Activated CD4-positive, alpha-beta T cell treated with anti-CD3 and anti-CD28 coated beads for 24 hours (primary cell): ENCODE measurements around the gene LRRC26.

Source experiments
- DNase-seq, 2 donors: peaks; one replicate each; pipeline ENCODE4 v3.0.0-alpha.2; 2020; ENCODE audit warnings: low read depth in 2 of 2

The LRRC26 gene, protein sequence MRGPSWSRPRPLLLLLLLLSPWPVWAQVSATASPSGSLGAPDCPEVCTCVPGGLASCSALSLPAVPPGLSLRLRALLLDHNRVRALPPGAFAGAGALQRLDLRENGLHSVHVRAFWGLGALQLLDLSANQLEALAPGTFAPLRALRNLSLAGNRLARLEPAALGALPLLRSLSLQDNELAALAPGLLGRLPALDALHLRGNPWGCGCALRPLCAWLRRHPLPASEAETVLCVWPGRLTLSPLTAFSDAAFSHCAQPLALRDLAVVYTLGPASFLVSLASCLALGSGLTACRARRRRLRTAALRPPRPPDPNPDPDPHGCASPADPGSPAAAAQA

DNA sequence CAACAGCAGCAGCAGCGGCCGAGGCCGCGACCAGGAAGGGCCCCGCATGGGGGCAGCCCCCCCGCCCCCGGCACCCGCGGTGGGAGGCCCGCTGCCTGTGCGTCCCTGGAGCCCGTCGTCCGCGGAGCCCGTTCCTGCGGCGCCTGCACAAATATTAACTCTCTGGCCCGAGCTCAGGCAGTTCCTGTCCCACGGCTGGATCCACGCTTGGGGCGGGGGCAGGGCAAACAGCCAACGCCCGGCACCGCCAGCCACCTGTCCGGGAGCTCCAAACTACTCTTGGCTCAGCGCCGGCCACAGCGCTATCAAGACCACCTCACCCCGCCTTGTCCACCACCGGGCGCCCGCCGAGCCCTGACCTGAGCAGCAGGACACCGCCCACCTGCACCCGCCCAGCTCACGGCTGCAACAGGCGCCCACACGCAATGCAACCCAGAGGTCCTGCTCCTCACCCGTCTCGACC is at the start of gene LRRC26:
Gene LRRC26, minus strand, starts transcription at position 156 of the 463 bp plus-strand sequence. Its CDS starts 108 bp downstream, at position 48.
- no peak for DNase-seq

DNA sequence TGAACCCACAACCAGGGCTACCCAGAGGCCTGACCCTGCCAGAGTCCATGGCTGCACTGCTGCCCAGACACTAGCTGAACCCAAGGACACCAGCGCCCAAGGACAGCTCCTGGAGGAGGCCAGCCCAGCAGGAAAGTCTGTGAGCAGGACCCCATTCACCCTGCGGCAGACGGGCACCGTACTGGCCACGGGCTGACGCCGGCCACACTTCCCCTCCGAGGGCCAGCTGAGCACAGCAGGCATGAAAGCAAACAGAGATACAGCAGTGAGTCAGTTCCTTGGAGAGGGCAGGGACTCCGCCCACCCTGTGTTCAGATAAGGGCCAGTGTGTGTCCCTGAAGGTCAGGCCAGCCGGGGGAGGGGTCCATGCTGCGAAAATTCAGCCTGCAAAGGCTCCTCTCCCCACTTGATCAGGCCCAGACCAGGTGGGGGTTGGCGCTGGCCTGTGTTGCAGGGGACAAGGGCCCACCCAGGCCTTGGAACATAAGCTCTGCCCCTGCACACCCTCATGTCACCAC is 49.0 kb upstream of the LRRC26 start:
- DNase-seq = no peak

DNA sequence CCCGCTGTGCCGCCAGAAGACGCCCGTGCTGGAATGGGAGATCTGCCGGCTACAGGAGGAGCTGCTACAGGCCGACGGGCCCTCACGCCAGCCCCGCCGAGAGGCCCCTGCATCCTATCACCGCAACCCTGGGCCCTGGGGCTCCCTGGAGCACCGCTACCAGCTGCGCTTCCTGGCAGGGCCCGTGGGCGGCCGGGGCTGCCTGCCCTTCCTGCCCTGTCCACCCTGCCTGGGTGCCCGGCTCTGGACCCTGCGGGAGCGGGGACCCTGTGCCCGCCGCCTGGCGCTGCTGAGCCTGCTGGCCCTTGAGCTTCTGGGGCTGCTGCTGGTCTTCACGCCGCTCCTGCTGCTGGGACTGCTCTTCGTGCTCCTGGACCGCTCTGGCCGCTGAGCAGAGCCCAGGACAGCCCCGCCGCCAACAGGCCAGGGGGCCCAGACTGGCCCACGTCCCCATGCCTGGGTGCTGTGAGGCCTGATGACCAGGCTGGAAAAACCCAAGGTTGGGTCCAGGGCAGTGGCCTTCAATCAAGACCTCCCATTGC is 48.4 kb upstream of the LRRC26 start:
- no peak for DNase-seq

DNA sequence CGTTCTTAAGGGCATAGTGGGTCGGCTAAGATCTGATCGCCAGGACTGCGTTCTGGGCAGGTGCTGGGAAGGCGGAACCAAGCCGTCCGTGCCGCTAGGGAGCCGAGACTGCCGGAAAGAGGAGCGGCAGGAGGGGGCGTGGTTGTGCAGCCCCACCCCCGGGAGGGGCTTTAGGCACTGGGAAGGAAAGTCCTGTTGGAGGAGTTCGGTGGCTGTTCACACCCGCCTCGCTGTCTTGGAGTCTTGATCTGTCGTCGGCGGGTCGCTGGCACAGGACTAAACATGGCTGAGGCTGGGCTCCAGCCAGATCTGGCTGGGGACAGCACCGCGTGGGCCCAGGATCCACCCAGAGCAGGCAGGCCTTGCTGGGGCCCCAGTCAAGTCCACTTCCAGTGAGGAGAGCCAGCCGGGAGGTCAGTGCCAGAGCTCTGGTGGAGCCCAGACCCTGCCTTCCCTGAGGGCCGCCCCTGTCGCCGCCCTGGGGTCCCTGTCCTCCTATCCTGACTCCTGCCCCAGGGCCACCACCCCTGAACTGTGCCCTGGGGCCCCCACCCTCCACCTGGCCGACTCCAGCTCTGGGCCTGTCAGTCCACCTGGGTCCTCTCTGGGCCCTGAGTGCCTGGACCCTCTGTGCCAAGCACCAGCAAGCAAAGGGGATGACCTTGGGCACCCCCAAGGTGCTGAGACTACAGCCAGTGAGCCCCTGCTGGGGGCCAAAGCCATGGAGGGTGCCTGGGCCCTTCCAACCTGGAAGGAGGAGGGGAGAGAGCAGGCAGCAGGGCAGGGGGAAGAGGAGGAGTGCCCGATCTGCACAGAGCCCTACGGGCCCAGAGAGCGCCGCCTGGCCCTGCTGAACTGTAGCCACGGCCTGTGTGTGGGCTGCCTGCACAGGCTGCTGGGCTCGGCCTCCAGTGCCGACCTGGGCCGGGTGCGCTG is 47.7 kb upstream of the LRRC26 start:
- no peak for DNase-seq

DNA sequence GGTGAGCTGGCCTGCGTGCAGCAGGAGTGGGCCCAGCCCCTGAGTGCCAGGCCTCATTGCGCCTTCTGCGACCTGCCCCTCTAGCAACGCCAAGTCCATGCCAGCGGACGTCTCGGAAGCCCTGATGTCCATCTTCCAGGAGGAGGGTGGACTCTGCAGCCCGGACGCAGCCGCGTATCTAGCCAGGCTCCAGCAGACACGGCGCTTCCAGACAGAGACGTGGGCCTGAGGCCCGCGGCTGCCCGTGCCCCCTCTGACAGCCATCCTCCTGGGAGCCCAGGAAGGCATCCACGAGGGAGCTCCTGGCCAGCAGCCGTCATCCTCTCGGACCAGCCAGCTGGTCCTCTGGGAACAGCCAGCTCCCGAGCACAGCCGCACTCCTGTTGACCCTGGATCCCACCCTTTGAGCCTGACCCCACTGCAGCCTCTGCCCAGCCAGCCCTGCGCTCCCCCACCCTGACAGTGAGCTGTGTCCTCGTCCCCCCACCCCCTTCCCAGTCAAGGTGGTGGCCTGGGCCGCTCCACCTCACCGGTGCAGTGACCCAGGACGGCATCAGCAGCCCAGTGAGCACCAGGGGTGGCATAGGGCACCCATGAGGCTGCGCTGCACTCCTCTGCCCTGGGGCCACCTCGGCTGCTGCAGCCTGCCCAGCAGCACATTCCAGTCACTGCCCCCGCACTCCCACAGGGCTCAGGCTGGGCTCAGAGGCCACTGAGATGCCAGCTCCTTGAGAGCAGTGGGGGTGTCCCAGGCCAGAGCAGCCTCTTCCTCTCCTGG is 46.5 kb upstream of the LRRC26 start:
- DNase-seq = no peak

DNA sequence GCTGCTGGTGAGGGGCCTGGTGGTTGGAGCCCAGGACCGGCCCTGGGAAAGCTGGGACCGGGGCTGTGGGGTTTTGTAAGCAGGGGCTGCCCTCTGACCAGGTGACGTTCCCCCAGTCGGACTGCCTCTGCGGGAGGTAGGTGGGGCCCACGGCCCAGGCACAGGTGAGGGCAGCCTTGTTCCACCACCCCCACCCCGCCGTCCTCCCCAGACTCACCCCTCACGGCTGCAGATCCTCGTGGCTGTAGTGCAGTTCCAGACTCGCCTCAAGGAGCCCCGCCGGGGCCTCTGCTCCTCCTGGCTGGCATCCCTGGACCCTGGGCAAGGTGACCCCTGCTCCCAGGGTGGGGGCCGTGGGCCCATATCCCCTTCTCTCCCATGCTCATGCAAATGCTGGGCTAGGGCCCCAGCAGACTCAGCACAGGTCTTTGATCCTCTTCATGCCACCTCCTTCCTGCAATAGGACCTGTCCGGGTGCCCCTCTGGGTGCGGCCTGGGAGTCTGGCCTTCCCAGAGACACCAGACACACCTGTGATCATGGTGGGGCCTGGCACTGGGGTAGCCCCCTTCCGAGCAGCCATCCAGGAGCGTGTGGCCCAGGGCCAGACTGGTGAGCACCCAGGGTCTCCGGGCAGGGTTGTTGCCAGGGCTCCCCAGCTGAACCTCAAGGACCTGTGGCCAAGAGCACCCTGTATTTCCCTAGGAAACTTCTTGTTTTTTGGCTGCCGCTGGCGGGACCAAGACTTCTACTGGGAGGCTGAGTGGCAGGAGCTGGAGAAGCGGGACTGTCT is 45.5 kb upstream of the LRRC26 start:
- no peak for DNase-seq

DNA sequence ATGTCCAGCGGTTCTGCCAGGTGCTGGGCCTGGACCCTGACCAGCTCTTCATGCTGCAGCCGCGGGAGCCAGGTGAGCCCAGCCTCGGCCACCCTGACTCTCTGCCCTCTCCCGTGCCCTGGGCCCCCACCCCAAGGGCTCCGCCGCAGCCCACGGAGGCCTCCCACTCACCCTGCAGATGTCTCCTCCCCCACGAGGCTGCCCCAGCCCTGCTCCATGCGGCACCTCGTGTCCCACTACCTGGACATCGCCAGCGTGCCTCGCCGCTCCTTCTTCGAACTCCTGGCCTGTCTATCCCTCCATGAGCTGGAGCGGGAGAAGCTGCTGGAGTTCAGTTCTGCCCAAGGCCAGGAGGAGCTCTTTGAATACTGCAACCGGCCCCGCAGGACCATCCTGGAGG is 44.8 kb upstream of the LRRC26 start:
- DNase-seq = no peak

DNA sequence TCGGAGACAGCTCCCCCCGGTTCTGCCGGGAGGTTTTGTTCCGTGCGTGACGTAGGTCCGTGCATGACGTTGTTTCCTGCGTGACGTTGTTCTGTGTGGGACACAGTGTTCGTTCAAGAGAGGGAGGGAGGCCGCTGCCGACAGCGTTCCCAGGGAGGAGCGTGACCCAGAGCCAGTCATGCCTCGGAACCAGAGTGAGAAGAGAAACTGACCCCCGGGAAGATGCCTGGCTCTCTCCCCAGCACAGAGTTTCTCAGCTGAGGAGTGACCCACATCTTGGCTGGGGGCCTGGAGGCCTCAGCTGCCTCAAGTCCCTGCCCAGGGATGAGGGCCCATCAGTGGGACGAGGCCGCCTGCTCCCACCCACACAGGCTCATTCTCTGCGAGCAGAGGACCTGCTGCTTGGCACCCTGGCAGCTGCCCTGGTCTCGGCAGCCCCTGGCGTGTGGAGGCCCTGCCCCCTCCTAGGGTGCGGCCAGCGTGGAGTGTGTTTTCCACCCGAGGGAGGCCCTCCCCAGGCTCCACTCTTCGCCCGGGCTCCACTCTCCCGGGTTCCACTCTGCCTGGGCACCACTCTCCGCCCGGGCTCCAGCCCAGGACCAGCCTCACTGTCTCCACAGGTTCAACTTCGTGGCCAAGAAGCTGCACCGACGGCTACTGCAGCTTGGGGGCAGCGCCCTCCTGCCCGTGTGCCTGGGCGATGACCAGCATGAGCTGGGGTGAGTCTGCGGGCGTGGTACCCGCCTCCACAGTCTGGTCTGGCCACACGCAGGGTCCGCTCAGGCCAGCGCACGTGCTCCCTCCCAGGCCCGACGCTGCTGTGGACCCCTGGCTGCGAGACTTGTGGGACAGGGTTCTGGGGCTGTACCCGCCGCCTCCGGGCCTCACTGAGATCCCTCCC is 43.6 kb upstream of the LRRC26 start:
- no peak for DNase-seq

DNA sequence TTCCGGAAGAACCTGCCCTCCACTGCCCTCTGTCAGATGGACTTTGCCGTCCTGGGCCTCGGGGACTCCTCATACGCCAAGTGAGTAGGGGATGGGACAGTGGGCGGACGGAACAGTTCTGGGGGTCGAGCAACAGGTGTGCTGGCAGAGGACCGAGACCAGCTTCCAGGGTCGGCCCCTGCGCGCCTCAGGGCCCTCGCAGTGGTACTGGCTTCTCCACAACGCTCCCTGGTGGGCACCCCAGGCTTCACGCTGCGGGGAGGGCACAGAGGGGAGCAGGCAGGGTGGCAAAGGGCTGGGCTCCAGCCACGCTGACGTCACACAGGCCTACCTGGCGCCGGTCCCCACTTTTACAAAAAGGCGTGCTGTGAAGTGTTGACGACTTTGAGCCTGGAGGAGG is 42.7 kb upstream of the LRRC26 start:
- no peak for DNase-seq

DNA sequence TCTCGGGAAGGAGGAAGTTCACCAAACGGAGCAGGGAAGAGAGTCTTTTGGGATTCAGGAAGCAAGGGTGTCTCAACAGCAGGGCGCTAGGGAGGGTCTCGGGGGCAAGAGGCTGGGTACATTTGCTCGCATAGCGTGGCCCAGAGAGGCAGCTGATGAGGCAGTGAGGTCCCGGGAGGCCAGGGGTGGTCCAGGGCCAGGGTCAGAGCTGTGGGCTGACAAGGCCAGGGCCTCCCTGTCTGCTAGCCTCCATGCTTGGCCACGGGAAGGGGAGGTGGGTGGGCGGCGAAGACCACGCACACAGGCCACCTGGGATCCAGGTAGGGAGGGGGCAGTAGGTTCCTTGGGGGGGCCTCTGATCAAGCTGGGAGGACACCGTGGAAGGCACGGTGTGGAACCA is 41.7 kb upstream of the LRRC26 start:
- no peak for DNase-seq

DNA sequence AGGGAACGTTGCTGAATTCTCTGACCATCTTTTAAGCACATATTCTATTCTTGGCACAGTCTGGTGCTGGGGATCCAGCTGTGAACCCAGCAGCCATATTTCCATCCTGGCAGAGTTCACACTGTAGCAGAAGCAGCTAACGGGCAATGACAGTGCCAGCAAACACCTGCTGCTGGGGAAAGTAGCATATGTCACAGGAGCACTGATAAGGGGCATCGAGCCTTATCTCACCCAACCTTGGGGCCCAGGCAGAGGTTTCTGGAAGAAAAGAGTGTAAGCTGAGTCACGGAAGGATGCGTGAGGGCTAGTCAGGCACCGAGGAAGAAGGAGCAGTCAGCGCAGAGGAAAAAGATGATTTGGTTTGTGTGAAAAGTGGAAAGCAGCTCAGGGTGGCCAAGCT is 36.8 kb upstream of the LRRC26 start:
- no peak for DNase-seq

DNA sequence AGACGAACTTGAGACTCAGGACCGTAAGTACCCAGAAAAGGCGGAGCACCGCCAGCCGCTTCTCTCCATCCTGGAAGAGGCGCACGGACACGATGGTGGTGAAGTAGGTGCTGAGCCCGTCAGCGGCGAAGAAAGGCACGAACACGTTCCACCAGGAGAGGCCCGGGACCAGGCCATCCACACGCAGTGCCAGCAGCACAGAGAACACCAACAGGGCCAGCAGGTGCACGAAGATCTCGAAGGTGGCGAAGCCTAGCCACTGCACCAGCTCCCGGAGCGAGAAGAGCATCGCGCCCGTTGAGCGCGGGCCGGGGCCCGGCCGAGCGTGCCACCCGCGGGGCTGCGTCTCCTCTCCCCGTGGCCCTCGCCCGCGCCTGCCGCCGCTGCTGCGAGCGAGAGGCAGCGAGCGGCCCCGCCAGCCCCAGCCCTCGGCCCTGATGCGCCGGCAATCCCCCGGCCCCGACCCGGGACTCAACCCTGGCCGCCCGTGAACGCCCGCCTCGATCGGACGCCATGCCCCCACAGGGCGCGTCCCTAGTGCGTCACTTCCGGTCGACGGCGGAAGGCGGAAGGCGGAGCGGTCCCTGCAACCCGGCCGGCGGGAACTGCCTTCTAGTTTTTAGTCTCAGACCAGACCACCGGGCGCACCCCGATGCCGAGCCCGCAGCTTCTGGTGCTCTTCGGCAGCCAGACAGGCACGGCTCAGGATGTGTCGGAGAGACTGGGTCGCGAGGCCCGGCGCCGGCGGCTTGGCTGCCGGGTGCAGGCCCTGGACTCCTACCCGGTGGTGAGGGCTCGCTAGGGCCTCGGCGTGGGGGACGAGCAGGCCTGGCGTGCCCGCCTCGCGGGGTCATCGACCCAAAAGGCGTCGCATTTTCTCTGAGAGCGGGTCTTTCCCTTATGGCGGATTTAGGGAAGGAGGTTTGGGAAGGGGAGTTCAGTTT is 35.5 kb upstream of the LRRC26 start, which contains the start of the genes NDOR1 and TMEM203:
Gene NDOR1, plus strand, starts transcription at position 575 of the 944 bp plus-strand sequence. Its CDS starts 78 bp downstream, at position 653.
Gene TMEM203, minus strand, starts transcription at position 523 of the 944 bp plus-strand sequence. Its CDS starts 234 bp downstream, at position 289.
- DNase-seq = peak; percentile 84 to 93

DNA sequence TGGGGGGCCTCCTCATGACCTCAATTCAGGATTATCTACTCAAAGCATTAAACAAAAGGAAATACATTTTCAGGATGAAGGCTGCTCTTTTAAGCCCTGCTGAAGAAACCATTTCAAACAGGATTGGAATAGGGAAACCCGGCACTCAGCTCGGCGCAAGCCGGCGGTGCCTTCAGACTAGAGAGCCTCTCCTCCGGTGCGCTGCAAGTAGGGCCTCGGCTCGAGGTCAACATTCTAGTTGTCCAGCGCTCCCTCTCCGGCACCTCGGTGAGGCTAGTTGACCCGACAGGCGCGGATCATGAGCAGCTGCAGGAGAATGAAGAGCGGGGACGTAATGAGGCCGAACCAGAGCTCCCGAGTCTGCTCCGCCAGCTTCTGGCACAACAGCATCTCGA is 34.9 kb upstream of the LRRC26 start:
- DNase-seq = no peak

DNA sequence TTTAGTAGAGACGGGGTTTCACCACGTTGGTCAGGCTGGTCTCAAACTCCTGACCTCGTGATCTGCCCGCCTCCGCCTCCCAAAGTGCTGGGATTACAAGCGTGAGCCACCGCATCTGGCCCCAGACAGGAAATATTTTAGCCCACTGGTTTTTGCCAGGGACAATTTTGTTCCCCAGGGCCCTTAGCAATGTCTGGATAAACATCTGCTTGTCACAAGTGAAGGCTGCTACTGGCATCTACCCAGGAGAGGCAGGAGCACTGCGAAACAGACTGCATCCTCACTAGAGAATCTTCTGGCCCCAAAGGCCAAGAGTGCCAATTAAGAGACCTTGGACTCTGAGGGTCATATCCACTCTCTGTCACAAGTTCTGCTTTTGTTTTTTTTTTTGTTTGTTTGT is 33.1 kb upstream of the LRRC26 start:
- no peak for DNase-seq

DNA sequence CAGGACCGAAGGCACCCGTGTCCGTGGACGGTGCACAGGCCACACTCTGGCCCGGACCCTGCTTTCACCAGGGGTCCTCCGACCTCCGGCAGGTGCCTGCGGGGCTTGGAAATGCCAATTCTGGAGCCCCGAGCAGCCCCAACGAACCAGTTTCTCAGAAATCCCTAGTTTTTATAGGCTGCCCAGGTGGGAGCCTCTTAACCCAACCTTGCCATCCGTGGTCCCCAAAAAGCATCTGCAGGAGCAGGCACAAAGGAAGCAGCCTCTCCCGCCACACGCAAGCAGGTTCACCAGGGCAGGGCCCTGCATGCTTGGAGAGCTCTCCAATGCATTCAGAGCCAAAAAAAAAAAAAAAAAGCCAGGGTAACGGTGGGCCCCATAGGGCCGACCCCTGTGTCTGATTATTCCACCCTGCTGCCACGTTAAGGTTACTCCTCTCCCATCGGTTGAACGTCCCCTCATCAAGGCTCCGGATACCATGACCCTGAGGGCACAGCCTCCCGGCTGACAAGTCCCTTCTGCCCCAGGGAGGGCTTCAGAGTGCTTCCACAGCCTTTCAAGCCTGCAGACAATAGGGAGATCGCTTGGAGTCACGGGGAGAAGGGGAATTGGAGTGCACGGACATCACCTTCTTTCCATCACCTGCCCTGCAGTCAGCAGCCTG is 31.5 kb upstream of the LRRC26 start:
- no peak for DNase-seq

DNA sequence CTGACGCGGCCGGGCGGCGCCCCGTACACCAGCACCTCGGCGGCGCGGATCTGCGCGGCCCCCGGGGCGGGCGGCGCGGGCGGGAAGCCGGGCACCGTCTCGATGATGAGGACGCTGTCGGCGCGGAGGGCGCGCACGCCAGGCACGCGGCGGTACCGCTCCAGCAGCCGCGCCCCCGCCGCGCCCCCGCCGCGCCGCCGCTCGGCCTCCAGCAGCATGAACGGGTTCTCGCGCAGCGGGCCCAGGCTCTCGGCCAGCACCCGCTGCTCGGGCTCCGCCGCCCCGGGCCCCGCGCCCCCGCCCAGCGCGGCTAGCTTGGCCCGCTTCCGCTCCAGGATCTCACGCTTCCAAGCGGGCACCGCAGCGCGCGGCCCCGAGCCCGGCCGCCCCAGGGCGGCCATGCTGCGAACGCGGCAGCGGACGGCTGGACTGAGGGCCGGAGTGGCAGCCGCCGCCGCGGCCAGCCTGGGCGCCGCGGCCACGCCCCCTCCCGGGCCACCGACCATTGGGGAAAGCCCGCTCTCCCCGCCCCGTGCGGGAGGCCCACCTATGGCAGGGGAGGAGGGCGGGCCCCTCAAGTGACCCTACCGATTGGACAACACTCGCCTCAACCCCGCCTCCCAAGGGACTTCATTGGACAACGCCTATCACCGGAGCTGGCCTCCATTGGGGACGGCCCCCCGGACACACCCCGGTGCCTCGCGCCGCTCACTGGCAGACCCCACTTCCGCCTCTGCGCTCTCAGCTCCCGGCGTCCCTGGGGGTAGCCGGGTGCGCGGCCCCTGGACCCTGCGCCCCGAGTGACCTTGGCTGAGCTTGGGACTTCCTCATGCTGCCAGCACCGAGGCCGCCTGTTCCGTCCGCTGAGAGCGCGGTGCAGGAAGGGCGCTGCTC is 30.7 kb upstream of the LRRC26 start, which contains the start of gene TPRN:
Gene TPRN, minus strand, starts transcription at position 431 of the 894 bp plus-strand sequence. Its CDS starts 30 bp downstream, at position 401.
- DNase-seq = peak; percentile 96 to 98
